ENCODE measurements around the gene VGLL3. TPM values are rescaled to one million over a fixed set of nuclear protein-coding genes. Genes with fewer than 3 reads are reported as not detected.

The VGLL3 gene
- total and polyA plus RNA-seq, 9 donors, result 7.7 to 36.3 (median 20.4) TPM

- WGBS, 3 donors, result 12 to 13% (median 12%) methylated on average over 1 of the region's 1 CpG
- H3K4me3 ChIP-seq, result peak overlapping the region; percentile 70
- intact Hi-C loops (cut with DNase I), result no loop called here
- H3K4me1 ChIP-seq (ENCODE audit: insufficient read depth), result peaks cover 2% of the 10 kb centered on the region
- H3K36me3 ChIP-seq, result no peaks in the 10 kb centered on the region
- TF ChIP-seq EP300 (IDR thresholded peaks at IDR 0.05), result no peak
- TF ChIP-seq POLR2A (IDR thresholded peaks at IDR 0.05), result no peak
- no peak for TF ChIP-seq CTCF (IDR thresholded peaks at IDR 0.05)
- H3K27ac ChIP-seq, result peak overlapping the region in 1 of 2 donors; percentile 95
- no peaks in the 10 kb centered on the region for H3K9me3 ChIP-seq
- DNase-seq, result no peak
- no peaks in the 10 kb centered on the region for H3K27me3 ChIP-seq
Observed at GRCh38 chr3:86989006-86989405, 1.9 kb downstream of the VGLL3 start.

- no peaks in the 10 kb centered on the region for H3K27me3 ChIP-seq
- peak overlapping the region in 1 of 2 donors; percentile 31 for H3K27ac ChIP-seq
- TF ChIP-seq EP300 (IDR thresholded peaks at IDR 0.05), result no peak
- no peak for TF ChIP-seq CTCF (IDR thresholded peaks at IDR 0.05)
- TF ChIP-seq POLR2A (IDR thresholded peaks at IDR 0.05), result no peak
- WGBS, 3 donors, result 6 to 13% (median 9%) methylated on average over 4 of the region's 4 CpGs
- no peaks in the 10 kb centered on the region for H3K9me3 ChIP-seq
- H3K36me3 ChIP-seq, result no peaks in the 10 kb centered on the region
- no peak for DNase-seq
- peaks cover 3% of the 10 kb centered on the region for H3K4me1 ChIP-seq (ENCODE audit: insufficient read depth)
- no peak overlapping the region for H3K4me3 ChIP-seq
- intact Hi-C loops (cut with DNase I), result no loop called here
Observed at GRCh38 chr3:86988235-86988634, 2.7 kb downstream of the VGLL3 start.

- TF ChIP-seq CTCF (IDR thresholded peaks at IDR 0.05) (no peak), POLR2A (IDR thresholded peaks at IDR 0.05) (no peak), EP300 (IDR thresholded peaks at IDR 0.05) (no peak)
- peaks cover 6% of the 10 kb centered on the region for H3K4me1 ChIP-seq (ENCODE audit: insufficient read depth)
- no peaks in the 10 kb centered on the region for H3K27me3 ChIP-seq
- H3K36me3 ChIP-seq, result no peaks in the 10 kb centered on the region
- no peaks in the 10 kb centered on the region for H3K9me3 ChIP-seq
- WGBS, 3 donors, result 54 to 82% (median 71%) methylated on average over 1 of the region's 1 CpG
- H3K27ac ChIP-seq, result peak overlapping the region in 1 of 2 donors; percentile 34
- intact Hi-C loops (cut with DNase I), result no loop called here
- H3K4me3 ChIP-seq, result no peak overlapping the region
- no peak for DNase-seq
Observed at GRCh38 chr3:86987421-86987715, 3.6 kb downstream of the VGLL3 start.

- no peaks in the 10 kb centered on the region for H3K36me3 ChIP-seq
- peak overlapping the region; percentile 2 for H3K4me3 ChIP-seq
- H3K27me3 ChIP-seq, result no peaks in the 10 kb centered on the region
- no peaks in the 10 kb centered on the region for H3K9me3 ChIP-seq
- intact Hi-C loops (cut with DNase I), result no loop called here
- H3K4me1 ChIP-seq (ENCODE audit: insufficient read depth), result peaks cover 6% of the 10 kb centered on the region
- TF ChIP-seq EP300 (IDR thresholded peaks at IDR 0.05) (no peak), POLR2A (IDR thresholded peaks at IDR 0.05) (no peak), CTCF (IDR thresholded peaks at IDR 0.05) (no peak)
- no peak for DNase-seq
- peak overlapping the region in 1 of 2 donors; percentile 34 for H3K27ac ChIP-seq
- WGBS, 3 donors, result 12 to 18% (median 13%) methylated on average over 6 of the region's 6 CpGs
Observed at GRCh38 chr3:86986671-86987420, 4.1 kb downstream of the VGLL3 start.
